GM20000 (cell line): ENCODE data around the gene LDAF1.

ENCODE experiments used
- DNase-seq: peaks from one replicate; pipeline ENCODE4 v3.0.0; 2012; ENCODE audit warnings: low spot score
- CTCF ChIP-seq: IDR thresholded peaks from 2 replicates; pipeline ENCODE4 v1.5.1; 2012; ENCODE audit warnings: mild to moderate bottlenecking, control low read depth; ENCODE audit errors: extremely low read depth, missing control alignments

Gene LDAF1

DNA sequence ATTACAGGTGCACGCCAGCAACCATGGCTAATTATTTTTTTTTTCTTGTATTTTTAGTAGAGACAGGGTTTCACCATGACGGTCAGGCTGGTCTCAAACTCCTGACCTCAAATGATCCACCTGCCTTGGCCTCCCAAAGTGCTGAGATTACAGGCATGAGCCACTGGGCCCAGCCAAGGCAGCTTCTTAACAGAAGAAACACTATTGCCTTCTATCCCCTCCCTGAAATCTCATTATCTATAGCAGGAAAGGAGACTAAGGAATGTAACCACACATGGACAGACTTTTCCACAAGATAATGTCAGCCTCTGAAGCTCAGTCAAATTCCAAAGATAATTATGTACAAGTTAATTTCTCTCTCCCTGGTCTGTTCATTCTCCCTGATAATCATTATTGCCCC lies 58.6 kb downstream of the LDAF1 start:
- no peak for TF ChIP-seq CTCF
- no peak for DNase-seq

DNA sequence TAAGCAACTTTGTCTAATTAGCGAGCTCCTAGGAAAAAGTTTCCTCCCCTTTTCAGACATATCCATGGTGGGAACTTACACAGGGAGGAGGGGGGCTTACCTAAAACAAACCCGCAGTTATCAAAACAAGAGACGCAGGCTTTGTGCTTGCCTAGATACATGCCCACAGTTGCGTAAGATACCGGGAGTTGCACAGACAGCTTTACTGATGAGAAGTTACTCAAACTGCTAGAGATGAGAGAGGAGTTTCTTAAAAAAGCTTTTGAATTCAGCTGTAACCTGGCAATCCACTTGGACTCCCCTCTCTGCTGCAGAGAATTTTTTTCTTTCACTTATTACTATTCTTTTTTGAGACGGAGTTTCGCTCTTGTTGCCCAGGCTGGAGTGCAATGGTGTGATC lies 59.7 kb downstream of the LDAF1 start:
- no peak for DNase-seq
- TF ChIP-seq CTCF = no peak

- TF ChIP-seq CTCF = no peak
Observed at GRCh38 chr16:21219551-21219950, 61.1 kb downstream of the LDAF1 start.

DNA sequence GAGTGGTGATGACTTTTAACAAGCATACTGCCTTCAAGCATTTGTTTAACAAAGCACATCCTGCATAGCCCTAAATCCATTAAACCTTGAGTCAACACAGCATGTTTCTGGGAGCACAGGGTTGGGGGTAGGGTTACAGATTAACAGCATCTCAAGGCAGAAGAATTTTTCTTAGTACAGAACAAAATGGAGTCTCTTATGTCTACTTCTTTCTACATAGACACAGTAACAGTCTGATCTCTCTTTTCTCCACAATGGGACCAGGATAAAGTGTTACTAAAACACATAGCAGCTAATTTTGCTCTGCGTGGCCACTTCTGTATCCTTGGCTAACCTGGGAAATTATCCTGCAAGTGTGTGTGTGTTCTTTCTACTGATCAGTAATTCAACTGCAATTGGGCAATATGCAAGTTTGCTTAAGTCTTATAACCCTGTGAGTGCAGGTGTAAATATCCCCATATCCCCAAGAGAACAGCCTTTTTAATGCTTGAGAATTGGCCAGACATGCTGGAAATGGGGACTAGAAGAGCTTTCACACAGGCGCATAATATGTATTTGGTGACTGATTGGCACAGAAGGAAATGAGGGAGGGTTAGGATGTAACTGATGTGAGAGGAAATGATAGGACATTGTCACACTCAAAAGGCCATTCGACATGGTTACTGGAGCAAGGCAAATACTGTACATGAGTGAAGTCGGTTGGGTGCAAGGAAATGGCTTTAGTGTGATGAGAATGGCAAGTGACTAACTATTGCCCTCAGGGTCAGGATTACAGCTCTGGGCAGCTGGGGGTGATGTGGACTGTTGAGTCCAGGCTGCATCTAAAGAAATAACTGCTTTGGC lies 64.2 kb downstream of the LDAF1 start:
- TF ChIP-seq CTCF = no peak

More at GRCh38 chr16:21219551-21219950, 61.1 kb downstream of the LDAF1 start:
- no peak for DNase-seq

DNA sequence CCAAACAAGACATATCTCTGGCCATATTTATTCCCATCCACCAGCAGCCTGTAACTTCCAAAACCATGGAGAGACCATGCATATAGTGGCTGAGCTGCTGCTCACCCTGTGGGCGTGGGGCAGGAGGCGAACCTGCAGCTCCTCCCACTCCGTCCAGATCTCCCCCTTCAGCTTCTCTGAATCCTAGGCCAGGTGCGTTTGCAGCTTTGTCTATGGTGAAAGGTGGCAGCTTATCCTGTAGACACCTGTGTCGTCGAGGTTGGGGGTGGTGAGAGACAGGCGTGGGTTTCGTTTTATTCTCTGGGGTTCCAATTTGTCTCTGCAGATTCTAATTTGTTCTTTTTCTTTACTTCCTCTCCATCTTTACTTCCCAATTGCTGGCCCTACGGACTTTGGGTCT lies 65.3 kb downstream of the LDAF1 start:
- no peak for DNase-seq
- no peak for TF ChIP-seq CTCF

More for the DNA sequence above, 64.2 kb downstream of the LDAF1 start:
- DNase-seq = no peak

DNA sequence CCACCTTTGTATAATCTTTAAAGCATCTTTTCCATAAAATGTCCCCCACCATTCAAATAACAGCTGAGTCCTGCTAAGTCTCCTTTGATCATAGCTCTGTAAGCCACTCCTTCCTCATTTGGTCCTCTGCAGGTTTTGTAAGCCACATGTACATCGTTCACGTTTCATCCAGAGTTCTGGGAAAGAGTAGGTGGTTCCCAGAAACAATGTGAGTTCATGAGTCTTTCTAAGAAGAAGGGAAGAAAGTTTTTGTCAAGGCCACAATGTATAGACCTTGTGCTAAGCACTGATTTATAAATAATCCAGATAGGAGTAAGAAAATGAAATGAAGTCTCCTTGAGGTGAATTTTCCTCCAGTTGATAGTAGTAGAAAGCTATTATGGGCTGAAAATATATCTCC lies 66.3 kb downstream of the LDAF1 start:
- TF ChIP-seq CTCF = no peak
- DNase-seq = no peak

DNA sequence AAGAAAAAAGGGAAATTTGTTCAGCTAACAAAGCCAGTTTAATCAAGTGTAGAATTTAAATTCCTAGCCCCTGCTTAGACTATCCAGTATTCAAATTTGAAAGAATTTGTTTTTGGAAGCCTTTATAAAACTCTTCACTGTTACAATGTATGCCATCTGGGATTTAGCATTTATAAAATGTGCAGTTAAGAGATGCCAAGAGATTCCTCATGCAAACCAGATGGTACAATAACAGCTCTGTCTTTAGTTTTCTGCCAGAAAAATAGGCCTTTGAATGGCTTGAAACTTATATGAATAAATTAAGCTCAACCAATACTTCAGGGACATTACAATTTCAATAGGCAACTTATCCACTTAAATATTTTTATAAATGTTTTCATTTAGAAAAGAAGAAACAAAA lies 68.3 kb downstream of the LDAF1 start:
- DNase-seq = no peak
- no peak for TF ChIP-seq CTCF
